Activated T-cell treated with anti-CD3 and anti-CD28 coated beads, Interleukin-2, amount 50 U/mL, for 48 hours (primary cell): Measurements from ENCODE around the gene KIRREL3.

Experiments
- DNase-seq, 2 experiments: peaks; one replicate each; pipeline ENCODE4 v3.0.0-alpha.2; 2020

Gene KIRREL3

GRCh38 chr11:126732981-126733380 lies 267.6 kb downstream of the KIRREL3 start:
- no peak for DNase-seq

GRCh38 chr11:126731576-126732142 lies 268.9 kb downstream of the KIRREL3 start:
- no peak for DNase-seq

- no peak for DNase-seq
Measured at GRCh38 chr11:126727381-126727780, 273.2 kb downstream of the KIRREL3 start.

DNA sequence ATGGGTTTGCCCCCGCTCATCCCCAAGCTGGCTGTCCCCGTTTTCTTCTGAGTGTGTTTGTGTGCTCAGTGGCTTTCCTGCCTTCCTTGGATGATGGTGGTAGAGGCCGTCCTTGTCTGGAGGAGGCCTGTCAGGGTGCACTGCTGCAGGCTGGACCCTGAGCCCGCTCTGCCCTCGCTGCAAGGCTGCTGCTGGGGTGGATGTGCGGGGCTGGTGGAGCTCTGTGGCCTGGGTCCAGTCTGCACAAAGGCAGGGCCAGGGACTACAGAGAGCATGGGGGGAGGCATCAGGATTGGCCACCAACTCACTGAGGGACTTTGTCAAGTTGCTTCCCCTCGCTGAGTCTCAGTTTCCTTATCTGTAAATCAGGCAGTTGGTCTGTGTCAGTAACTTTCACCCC lies 275.0 kb downstream of the KIRREL3 start:
- no peak for DNase-seq

GRCh38 chr11:126725043-126725442 lies 275.5 kb downstream of the KIRREL3 start:
- DNase-seq: no peak

GRCh38 chr11:126723665-126724045 lies 276.9 kb downstream of the KIRREL3 start:
- no peak for DNase-seq

GRCh38 chr11:126722956-126723664 lies 277.5 kb downstream of the KIRREL3 start:
- DNase-seq: no peak

- no peak for DNase-seq
Measured at GRCh38 chr11:126722006-126722736, 278.4 kb downstream of the KIRREL3 start.

DNA sequence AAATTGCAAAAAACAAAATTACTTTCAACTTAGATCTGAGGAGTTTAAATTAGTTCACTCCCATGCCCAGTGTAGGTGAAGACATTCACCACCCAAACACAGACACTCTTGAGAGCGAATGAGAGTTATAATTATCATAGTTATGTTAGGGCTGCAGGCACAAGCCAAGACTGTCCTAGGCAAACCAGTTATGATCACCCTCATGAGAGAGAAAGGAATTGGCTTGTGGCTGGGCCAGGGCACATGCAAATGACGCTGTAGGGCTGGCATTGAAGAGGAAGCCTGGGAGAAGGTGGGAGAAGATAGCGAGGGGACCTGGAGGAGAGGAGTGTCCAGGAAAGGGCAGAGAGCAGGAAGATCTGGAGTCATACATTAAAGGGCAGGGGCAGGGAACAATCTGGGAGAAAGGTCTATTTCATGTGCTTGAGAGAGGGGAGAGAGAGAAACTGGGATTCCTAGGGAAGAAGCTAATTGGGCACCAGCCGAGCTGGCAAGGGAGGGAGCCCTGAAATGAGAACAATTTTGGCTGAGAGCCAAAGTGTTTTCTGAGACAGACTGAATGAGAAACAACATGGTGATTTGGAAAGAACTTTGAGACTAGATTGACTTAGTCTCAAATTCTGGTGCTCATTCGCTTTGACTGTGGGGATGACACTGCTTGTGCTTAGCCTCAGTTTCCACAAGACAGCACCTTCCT lies 279.9 kb downstream of the KIRREL3 start:
- no peak for DNase-seq

DNA sequence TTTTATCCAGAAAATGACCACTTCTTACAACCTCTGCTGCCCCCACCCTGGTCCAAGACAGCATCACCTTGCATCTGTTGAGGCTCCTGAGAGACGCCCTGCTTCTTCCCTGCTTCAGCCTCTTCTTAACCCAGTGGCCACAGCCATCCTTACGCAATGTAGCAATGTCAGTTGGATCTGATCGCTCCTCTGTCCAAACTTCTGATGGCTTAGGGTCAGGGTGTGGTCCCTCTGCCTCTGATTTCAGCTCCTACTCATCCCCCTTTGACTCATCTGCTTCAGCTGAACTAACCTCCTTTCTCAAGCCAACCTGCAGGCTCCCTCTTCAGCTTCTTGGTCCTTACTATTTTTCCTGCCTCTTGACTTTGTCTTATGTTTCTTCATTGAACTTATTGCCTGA lies 280.8 kb downstream of the KIRREL3 start:
- DNase-seq: no peak

DNA sequence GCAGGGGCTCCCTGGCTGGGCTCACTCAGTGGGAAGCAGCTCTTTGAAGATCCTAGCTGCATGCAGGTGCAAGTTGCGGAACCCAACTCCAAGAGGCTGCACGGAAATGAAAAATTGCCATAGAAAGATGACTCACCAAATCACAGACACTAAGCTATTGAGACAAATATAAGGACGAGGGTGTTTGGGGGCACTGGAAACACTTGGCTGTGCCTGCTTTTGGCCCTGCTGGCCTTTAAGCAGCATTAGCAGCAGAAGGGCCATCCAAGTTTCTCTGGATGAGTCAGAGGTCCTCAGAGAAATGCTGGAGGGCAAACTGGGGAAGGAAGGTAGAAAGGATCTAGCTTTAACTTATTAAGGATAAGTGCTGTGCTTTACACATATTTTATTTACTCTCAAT lies 282.3 kb downstream of the KIRREL3 start:
- no peak for DNase-seq

DNA sequence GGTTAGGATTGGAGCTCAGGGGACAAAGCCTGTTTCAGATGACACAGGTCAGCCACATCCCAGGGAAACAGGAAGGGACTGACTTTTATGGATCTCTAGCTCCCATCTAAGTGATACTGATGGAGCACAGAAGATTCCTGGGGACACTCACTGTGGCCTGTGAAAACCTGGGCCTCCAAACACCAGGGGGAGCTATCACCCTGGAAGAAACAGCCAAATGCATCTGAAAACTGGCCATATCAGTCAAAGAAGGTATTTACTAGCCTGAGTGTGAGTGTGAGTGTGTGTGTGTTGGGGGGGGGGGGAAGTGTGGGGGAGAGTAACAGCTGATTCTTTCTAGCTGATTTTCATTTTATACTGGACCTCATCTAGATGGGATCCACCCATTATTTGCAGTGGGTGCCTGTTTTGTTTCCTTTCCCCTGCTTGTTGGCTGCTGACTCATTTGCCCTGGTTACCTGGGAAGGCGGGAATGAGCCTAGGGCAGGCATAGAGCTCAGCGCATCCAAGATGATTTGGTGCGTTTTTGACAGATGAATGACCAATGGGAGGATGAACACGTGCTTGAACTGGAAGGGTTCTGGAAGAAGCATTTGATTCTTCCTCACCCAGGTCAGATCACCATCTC lies 284.0 kb downstream of the KIRREL3 start:
- DNase-seq: peak; percentile 53 to 56

DNA sequence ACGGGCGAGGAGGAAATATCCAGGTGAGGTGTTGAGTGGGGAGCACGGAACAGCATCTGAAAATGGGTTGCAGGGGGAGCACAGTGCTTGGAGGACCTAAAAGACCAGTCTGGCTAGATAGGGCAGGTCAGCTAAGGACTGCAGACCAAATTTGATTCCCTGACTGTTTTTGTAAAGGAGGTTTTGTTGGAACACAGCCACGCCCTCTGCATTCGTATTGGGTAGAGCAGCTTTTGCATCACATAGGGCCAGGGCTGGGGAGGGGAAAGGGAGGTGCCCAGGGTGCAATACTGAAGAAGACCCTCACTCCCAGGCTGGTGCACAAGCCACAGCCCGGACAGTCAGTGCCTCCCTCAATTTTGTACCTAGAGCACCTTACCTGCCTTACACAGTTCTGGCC lies 286.8 kb downstream of the KIRREL3 start:
- DNase-seq: no peak

DNA sequence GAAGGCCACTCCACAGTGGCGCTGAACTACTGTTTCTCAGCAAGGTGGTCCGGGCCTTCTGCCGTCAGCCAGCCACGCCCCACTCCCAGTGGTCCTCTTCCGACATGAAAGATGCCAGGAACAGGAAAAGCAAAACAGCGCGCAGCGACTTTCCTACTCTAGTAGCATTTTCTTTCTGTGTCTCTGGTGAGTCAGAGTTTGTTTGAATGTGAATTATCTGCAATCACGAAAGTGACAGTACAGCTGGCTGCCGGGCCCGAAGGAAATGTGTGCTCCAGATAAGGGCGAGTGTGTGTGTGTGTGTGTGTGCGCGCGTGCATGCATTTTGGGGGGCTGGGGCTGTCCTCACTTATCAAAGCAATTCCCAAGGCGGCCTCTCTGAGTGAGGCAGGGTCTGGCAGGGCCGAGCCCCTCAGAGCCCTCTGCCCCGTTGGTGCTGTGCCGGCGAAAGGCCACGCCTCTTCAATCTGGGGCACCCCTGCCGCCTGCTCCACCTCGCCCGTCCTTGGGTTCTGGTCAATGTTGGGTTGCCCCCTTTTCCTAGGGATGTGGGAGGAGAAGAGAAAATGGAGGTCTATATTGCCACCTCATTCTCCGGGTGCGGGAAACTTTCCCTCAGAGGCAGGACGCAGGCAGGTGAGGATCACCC lies 288.5 kb downstream of the KIRREL3 start:
- no peak for DNase-seq

DNA sequence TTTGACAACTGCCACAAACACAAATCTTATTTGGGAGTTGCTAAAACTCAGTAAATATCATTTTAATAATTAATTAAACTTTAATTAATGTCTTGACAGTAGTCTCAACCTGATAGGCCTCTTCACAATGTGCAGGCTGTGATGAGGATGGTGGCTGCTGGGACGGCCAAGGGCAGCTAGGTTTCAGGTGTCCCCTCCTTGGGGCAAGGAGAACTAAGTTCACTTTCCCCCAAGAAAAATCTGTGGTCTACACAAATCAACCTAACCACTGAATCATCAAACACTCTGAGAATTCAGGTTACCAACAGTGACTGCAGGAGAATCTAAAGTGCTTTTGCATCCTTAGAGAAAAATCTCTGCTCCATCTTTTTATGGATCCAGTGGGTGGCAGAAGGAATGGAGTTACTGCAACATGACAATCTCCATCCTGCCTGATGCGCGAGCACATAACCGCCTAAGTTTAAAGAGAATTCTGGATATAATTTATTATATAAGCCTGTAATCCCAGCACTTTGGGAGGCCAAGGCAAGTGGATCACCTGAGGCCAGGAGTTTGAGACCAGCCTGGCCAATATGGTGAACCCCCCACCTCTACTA lies 289.7 kb downstream of the KIRREL3 start:
- no peak for DNase-seq

DNA sequence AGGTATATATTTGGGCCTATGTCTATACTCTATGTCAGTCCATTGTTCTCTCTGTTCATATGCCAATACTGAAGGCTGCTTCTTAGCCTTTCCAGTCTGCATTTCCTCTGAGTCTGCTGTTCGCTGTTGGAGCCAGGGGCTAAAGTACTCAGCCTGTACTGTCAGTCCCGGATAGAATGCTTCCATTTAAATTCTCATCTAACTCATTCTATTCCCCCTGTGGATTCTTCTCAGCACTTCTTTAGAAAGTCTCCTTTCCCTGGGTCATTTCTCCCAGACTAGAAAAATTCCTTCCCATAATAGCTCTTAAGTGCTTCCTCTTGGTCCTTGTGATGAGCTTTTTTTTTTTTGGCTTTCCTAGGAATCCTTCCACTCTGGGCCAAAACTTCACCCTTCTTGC lies 293.1 kb downstream of the KIRREL3 start:
- DNase-seq: no peak

- DNase-seq: no peak
Measured at GRCh38 chr11:126704096-126704495, 296.5 kb downstream of the KIRREL3 start.

- DNase-seq: no peak
Measured at GRCh38 chr11:126703662-126704061, 296.9 kb downstream of the KIRREL3 start.

GRCh38 chr11:126702987-126703386 lies 297.6 kb downstream of the KIRREL3 start:
- no peak for DNase-seq

DNA sequence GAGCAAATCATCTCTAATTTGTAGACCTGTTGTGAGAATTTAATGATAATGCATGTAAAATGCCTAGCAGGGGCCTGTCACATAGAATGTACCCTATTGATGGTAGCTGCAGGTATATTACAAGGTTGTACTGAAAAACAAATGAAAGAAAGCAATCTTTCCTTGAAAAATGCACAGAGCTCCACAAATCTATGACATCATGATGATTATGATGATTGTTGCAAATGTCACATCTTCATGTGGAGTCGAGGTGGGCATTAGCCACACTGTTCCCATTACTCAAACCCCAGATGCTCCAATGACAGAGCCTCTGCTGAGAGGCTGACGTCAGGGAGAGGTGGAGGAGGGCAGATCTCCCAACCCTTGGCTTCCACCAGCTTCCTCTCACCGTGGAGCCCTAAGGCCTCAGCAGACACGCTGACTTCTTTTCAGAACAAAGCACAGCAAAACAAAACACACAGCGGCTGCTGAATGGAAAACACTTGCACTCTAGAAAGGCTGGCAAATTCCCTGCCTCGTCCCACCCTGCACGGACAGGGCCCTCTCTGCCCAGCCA lies 298.3 kb downstream of the KIRREL3 start:
- DNase-seq: no peak

GRCh38 chr11:126701520-126701897 lies 299.1 kb downstream of the KIRREL3 start:
- no peak for DNase-seq
